CD14-positive monocyte (primary cell): Measurements from ENCODE around the gene STK39. TPM values are rescaled to one million over a fixed set of nuclear protein-coding genes. Genes with fewer than 3 reads are reported as not detected.

Experiments
- DNase-seq, 3 donors: peaks; one replicate each; pipeline ENCODE4 v3.0.0-alpha.2; 2011 to 2022
- H2AFZ ChIP-seq: 2 replicates; pipeline ENCODE4 v1.6.0; 2012; ENCODE audit warnings: mild to moderate bottlenecking, low read depth, low read length, inconsistent platforms; ENCODE audit not compliant: insufficient read depth, poor library complexity, severe bottlenecking
- H3K27ac ChIP-seq, 2 donors: 1 replicate in 1 of 2; 2 replicates in 1 of 2; pipeline ENCODE4 v1.5.1; 2012 to 2013; ENCODE audit warnings: low read length in 2 of 2, control low read depth in 1 of 2, inconsistent platforms in 1 of 2, low read depth in 1 of 2, mild to moderate bottlenecking in 1 of 2
- H3K27me3 ChIP-seq, 2 donors: one replicate each; pipeline versions ENCODE4 v1.6.0 to v1.6.1; 2011 to 2013; ENCODE audit warnings: low read length in 2 of 2; ENCODE audit not compliant: control insufficient read depth in 2 of 2, insufficient read depth in 2 of 2
- H3K36me3 ChIP-seq, 2 donors: replicated peaks in 1 of 2; 1 replicate in 1 of 2; 2 replicates in 1 of 2; pipeline versions ENCODE4 v1.5.1 to v1.6.1; 2012 to 2013; ENCODE audit warnings: low read length in 2 of 2, control low read depth in 1 of 2, inconsistent platforms in 1 of 2, mild to moderate bottlenecking in 1 of 2; ENCODE audit not compliant: insufficient read depth in 2 of 2, control insufficient read depth in 1 of 2
- H3K4me1 ChIP-seq, 2 donors: 1 replicate in 1 of 2; 2 replicates in 1 of 2; pipeline versions ENCODE4 v1.5.1 to v1.6.1; 2012 to 2013; ENCODE audit warnings: low read length in 2 of 2, control low read depth in 1 of 2, inconsistent platforms in 1 of 2, mild to moderate bottlenecking in 1 of 2, moderate library complexity in 1 of 2; ENCODE audit not compliant: insufficient read depth in 2 of 2, control insufficient read depth in 1 of 2
- H3K4me2 ChIP-seq: replicated peaks from 2 replicates; pipeline ENCODE3; 2012; ENCODE audit warnings: low read length, moderate library complexity, mild to moderate bottlenecking; ENCODE audit not compliant: poor library complexity, severe bottlenecking; ENCODE audit errors: extremely low read depth
- H3K4me3 ChIP-seq, 3 experiments: fragments of 200-600 bp in 1 of 3; sonication (generic) in 1 of 3; replicated peaks in 1 of 3; 1 replicate in 2 of 3; 2 replicates in 1 of 3; pipeline ENCODE4 v1.5.1; 2011 to 2013; ENCODE audit warnings: low read length in 3 of 3, mild to moderate bottlenecking in 3 of 3, control low read depth in 2 of 3, low read depth in 2 of 3, inconsistent platforms in 1 of 3, moderate library complexity in 1 of 3
- H3K79me2 ChIP-seq: 2 replicates; pipeline ENCODE4 v1.6.0; 2012; ENCODE audit warnings: mild to moderate bottlenecking, control low read depth, inconsistent platforms, low read length, moderate library complexity; ENCODE audit not compliant: insufficient read depth
- H3K9ac ChIP-seq: 2 replicates; pipeline ENCODE4 v1.6.0; 2017; ENCODE audit warnings: low read length, mild to moderate bottlenecking; ENCODE audit not compliant: insufficient read depth, poor library complexity, severe bottlenecking
- H3K9me3 ChIP-seq, 2 donors: replicated peaks in 1 of 2; 1 replicate in 1 of 2; 2 replicates in 1 of 2; pipeline versions ENCODE4 v1.5.1 to v1.6.1; 2012 to 2013; ENCODE audit warnings: low read length in 2 of 2, control low read depth in 1 of 2; ENCODE audit not compliant: control insufficient read depth in 1 of 2, insufficient read depth in 1 of 2
- H4K20me1 ChIP-seq: 2 replicates; pipeline ENCODE4 v1.6.0; 2012; ENCODE audit warnings: mild to moderate bottlenecking, low read length, control low read depth, moderate library complexity; ENCODE audit not compliant: insufficient read depth
- H3K27ac Mint-ChIP-seq, 7 donors: one replicate each; pipeline ENCODE4 v1.8.0; 2020; ENCODE audit warnings: mild to moderate bottlenecking in 7 of 7, mixed read lengths in 7 of 7, moderate library complexity in 6 of 7, inconsistent platforms in 2 of 7
- H3K27me3 Mint-ChIP-seq, 3 donors: one replicate each; pipeline ENCODE4 v1.8.0; 2021 to 2022; ENCODE audit warnings: low read depth in 3 of 3, mild to moderate bottlenecking in 3 of 3, mixed read lengths in 3 of 3, moderate library complexity in 3 of 3, inconsistent platforms in 1 of 3
- H3K36me3 Mint-ChIP-seq, 2 donors: one replicate each; pipeline ENCODE4 v1.8.0; 2020; ENCODE audit warnings: mixed read lengths in 2 of 2, inconsistent platforms in 1 of 2, mild to moderate bottlenecking in 1 of 2
- H3K4me1 Mint-ChIP-seq: one replicate; pipeline ENCODE4 v1.8.0; 2020; ENCODE audit warnings: mild to moderate bottlenecking, mixed read lengths
- H3K4me3 Mint-ChIP-seq, 2 donors: one replicate each; pipeline ENCODE4 v1.8.0; 2020; ENCODE audit warnings: mild to moderate bottlenecking in 2 of 2, mixed read lengths in 2 of 2, moderate library complexity in 1 of 2
- H3K9me3 Mint-ChIP-seq, 7 donors: one replicate each; pipeline ENCODE4 v1.8.0; 2020 to 2022; ENCODE audit warnings: mixed read lengths in 7 of 7, mild to moderate bottlenecking in 6 of 7, moderate library complexity in 6 of 7, inconsistent platforms in 2 of 7
- WGBS: methylation state at CpG from one replicate; pipeline ENCODE4 v1.1.5; 2013; ENCODE audit warnings: missing lambda C conversion rate; ENCODE audit not compliant: insufficient coverage; 5-methylcytosine and 5-hydroxymethylcytosine counted together
- intact Hi-C, 2 donors: fragments of 100-400 bp; cut with micrococcal nuclease; formaldehyde crosslinking; loops; one replicate each; pipeline versions ENCODE4 v1.15.0 to v1.15.1; 2023
- polyA plus RNA-seq, 3 donors: library from polyadenylated mRNA; depleted of rRNA in 1 of 3; unstranded in 2 of 3; stranded (reverse) in 1 of 3; fragments of 300-500 nt in 2 of 3; fragments of >200 nt in 1 of 3; fragmentation: Illumina TruSeq in 2 of 3; gene quantifications; 1 replicate in 2 of 3; 2 replicates in 1 of 3; pipeline ENCODE4 v1.2.3, GENCODE V29; 2012 to 2021
- TF ChIP-seq, protein P1 (sequence below): fragments of 200-600 bp; IDR thresholded peaks from one replicate; pipeline ENCODE4 v1.8.0; 2022; ENCODE audit warnings: antibody characterized with exemption, mild to moderate bottlenecking

STK39 gene
- polyA plus RNA-seq, 3 donors: 1.2 to 2.7 (median 2.6) TPM

DNA sequence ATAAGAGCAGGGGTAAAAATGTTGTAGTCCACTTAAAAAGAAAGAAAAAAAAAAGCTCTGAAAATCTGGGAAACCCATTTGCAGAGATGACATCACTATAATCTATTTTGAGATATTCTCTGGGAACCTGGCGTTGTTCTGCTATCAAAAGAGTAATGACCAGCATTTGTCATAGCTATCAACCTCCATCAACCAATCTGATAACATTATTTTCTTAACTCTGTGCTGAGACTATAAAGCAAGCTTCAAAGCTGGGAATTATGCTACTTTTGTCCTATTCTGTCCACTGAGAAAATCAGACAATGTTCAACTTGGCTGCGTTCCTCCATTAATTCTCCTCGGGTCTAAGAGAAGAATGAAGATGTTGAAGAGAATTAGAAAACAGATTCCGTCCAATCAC is 107.5 kb downstream of the STK39 start:
- H3K4me3 Mint-ChIP-seq: no peak overlapping the region
- H3K9me3 ChIP-seq: no peaks in the 10 kb centered on the region
- H2AFZ ChIP-seq: no peak overlapping the region
- TF ChIP-seq, protein P1, sequence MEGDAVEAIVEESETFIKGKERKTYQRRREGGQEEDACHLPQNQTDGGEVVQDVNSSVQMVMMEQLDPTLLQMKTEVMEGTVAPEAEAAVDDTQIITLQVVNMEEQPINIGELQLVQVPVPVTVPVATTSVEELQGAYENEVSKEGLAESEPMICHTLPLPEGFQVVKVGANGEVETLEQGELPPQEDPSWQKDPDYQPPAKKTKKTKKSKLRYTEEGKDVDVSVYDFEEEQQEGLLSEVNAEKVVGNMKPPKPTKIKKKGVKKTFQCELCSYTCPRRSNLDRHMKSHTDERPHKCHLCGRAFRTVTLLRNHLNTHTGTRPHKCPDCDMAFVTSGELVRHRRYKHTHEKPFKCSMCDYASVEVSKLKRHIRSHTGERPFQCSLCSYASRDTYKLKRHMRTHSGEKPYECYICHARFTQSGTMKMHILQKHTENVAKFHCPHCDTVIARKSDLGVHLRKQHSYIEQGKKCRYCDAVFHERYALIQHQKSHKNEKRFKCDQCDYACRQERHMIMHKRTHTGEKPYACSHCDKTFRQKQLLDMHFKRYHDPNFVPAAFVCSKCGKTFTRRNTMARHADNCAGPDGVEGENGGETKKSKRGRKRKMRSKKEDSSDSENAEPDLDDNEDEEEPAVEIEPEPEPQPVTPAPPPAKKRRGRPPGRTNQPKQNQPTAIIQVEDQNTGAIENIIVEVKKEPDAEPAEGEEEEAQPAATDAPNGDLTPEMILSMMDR: no peak
- no peak overlapping the region for H3K4me3 ChIP-seq
- H3K36me3 ChIP-seq: peaks cover 16 to 45% of the 10 kb centered on the region in 2 donors
- H3K4me1 Mint-ChIP-seq: peaks cover 4% of the 10 kb centered on the region
- H3K27me3 ChIP-seq: no peaks in the 10 kb centered on the region
- H3K27ac Mint-ChIP-seq: no peak overlapping the region
- WGBS: no CpG with 5 or more reads among the region's 4 CpGs
- no peak overlapping the region for H3K9ac ChIP-seq
- DNase-seq: no peak
- peaks cover 43 to 54% of the 10 kb centered on the region in 2 donors for H3K36me3 Mint-ChIP-seq
- H4K20me1 ChIP-seq: no peaks in the 10 kb centered on the region
- no peaks in the 10 kb centered on the region for H3K4me1 ChIP-seq
- no peaks in the 10 kb centered on the region for H3K27me3 Mint-ChIP-seq
- H3K79me2 ChIP-seq: peaks cover 2% of the 10 kb centered on the region
- intact Hi-C loops: loop anchor here (10.0 kb wide), 2 partner anchors 105 to 205 kb away; partner anchors contain the start of gene STK39 (in 1 of the 2)
- H3K9me3 Mint-ChIP-seq: peaks cover 0 to 2% (median 0%) of the 10 kb centered on the region in 7 donors
- H3K27ac ChIP-seq: no peak overlapping the region
- no peak overlapping the region for H3K4me2 ChIP-seq

GRCh38 chr2:168138901-168139300 is 108.5 kb downstream of the STK39 start:
- H3K4me2 ChIP-seq: no peak overlapping the region
- Mint-ChIP-seq H3K4me3 (no peak overlapping the region), H3K36me3 (peaks cover 41 to 54% of the 10 kb centered on the region in 2 donors), H3K9me3 (peaks cover 0 to 2% (median 0%) of the 10 kb centered on the region in 7 donors), H3K27ac (no peak overlapping the region), H3K4me1 (peaks cover 4% of the 10 kb centered on the region), H3K27me3 (no peaks in the 10 kb centered on the region)
- H3K27ac ChIP-seq: no peak overlapping the region
- no peak overlapping the region for H3K4me3 ChIP-seq
- WGBS: 95% methylated on average over 5 of the region's 5 CpGs
- peaks cover 24 to 55% of the 10 kb centered on the region in 2 donors for H3K36me3 ChIP-seq
- no peaks in the 10 kb centered on the region for H3K27me3 ChIP-seq
- H4K20me1 ChIP-seq: no peaks in the 10 kb centered on the region
- H2AFZ ChIP-seq: no peak overlapping the region
- H3K9me3 ChIP-seq: no peaks in the 10 kb centered on the region
- TF ChIP-seq, protein P1: no peak
- intact Hi-C loops: loop anchor here (10.0 kb wide), 2 partner anchors 106 to 206 kb away; partner anchors contain the start of gene STK39 (in 1 of the 2)
- H3K4me1 ChIP-seq: no peaks in the 10 kb centered on the region
- no peak overlapping the region for H3K9ac ChIP-seq
- no peak for DNase-seq
- peaks cover 2% of the 10 kb centered on the region for H3K79me2 ChIP-seq
